ENCODE measurements around the gene TREH. TPM values are rescaled to one million over a fixed set of nuclear protein-coding genes. Genes with fewer than 3 reads are reported as not detected.

TREH gene
- total RNA-seq, 1 experiment from 2014 or later, result not detected

DNA sequence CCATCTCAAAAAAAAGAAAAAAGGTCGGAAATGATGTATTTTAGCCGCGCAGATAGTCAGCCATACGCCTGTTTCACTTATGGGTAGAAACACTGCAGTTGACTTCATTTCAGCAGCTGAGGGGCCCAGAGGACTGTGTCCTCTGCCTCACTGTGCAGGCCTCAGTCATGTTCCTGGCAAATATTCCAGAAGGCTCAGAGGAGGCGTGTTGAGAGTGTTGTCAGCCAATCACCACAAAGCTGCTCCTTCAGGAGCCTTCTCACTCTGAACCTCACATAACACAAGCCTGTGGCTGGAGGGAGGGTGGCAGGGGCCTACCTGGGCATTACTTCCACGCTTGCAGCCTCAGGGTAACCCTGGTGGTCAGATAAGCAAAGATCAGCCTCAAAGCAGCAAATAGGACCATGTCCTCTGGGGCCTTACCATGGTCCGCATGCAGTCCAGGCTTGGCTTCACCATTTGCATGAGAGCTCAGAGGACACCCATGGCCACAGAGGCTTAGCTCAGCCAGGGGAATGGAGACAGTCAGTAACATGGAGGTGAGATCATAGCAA, 17.3 kb upstream of the TREH start:
- Histone ChIP-seq H2BK15ac (ENCODE audit: low read depth, low read length) (no peak overlapping the region), H2BK5ac (ENCODE audit: insufficient read length, low read length) (no peak overlapping the region), H3T11ph (ENCODE audit: low read length) (no peak overlapping the region), H3K9ac (ENCODE audit: extremely low read depth, insufficient read length, low read length) (no peak overlapping the region), H4K91ac (ENCODE audit: insufficient read length, low read depth, low read length) (no peak overlapping the region), H2BK12ac (ENCODE audit: insufficient read length, low read depth, low read length) (no peak overlapping the region), H3K56ac (ENCODE audit: insufficient read length, low read depth, low read length) (no peak overlapping the region), H3K18ac (ENCODE audit: insufficient read length, low read depth, low read length) (no peak overlapping the region), H3K14ac (ENCODE audit: insufficient read depth, low read length) (no peak overlapping the region), H2AFZ (ENCODE audit: low read length) (no peak overlapping the region), H3K79me2 (ENCODE audit: insufficient read depth, low read length) (no peaks in the 10 kb centered on the region), H4K5ac (ENCODE audit: insufficient read length, low read depth, low read length) (no peak overlapping the region), H3K23me2 (ENCODE audit: insufficient read length, low read depth, low read length, poor library complexity, severe bottlenecking) (no peaks in the 10 kb centered on the region), H3K4ac (ENCODE audit: low read depth, low read length) (no peak overlapping the region), H2BK20ac (ENCODE audit: low read depth, low read length, poor library complexity, severe bottlenecking) (no peak overlapping the region), H3K9me3 (ENCODE audit: control insufficient read depth, low read depth, low read length) (peaks cover 7% of the 10 kb centered on the region), H3K4me1 (ENCODE audit: insufficient read depth, low read length) (peaks cover 6% of the 10 kb centered on the region; the same call in 1 of the 2 replicates), H4K20me1 (ENCODE audit: control insufficient read depth, insufficient read depth, insufficient read length) (no peaks in the 10 kb centered on the region), H4K8ac (replicated peaks; ENCODE audit: insufficient read length, low read depth, low read length) (no peak overlapping the region), H2BK120ac (ENCODE audit: low read depth, low read length, poor library complexity, severe bottlenecking) (no peak overlapping the region), H3K27ac (ENCODE audit: insufficient read length, low read depth, low read length) (no peak overlapping the region), H2AK5ac (ENCODE audit: insufficient read length, low read length) (no peak overlapping the region), H3K79me1 (ENCODE audit: insufficient read depth, low read depth, low read length, poor library complexity, severe bottlenecking) (no peaks in the 10 kb centered on the region), H3K23ac (ENCODE audit: insufficient read length, low read depth, low read length) (no peak overlapping the region), H3K4me2 (ENCODE audit: insufficient read depth, insufficient read length, low read length) (no peak overlapping the region), H3K27me3 (ENCODE audit: insufficient read depth, low read length) (no peaks in the 10 kb centered on the region)
- H3K4me1 Mint-ChIP-seq, result peaks cover 29 to 31% of the 10 kb centered on the region in 2 experiments
- TF ChIP-seq, protein P1, sequence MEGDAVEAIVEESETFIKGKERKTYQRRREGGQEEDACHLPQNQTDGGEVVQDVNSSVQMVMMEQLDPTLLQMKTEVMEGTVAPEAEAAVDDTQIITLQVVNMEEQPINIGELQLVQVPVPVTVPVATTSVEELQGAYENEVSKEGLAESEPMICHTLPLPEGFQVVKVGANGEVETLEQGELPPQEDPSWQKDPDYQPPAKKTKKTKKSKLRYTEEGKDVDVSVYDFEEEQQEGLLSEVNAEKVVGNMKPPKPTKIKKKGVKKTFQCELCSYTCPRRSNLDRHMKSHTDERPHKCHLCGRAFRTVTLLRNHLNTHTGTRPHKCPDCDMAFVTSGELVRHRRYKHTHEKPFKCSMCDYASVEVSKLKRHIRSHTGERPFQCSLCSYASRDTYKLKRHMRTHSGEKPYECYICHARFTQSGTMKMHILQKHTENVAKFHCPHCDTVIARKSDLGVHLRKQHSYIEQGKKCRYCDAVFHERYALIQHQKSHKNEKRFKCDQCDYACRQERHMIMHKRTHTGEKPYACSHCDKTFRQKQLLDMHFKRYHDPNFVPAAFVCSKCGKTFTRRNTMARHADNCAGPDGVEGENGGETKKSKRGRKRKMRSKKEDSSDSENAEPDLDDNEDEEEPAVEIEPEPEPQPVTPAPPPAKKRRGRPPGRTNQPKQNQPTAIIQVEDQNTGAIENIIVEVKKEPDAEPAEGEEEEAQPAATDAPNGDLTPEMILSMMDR (conservative IDR thresholded peaks at IDR 0.05), result peak; percentile 35; the same call in 2 of the 3 replicates
- H3K27ac Mint-ChIP-seq, result peak overlapping the region in 2 of 3 experiments; percentile 25 to 40; a peak in 2 of 7 replicates
- no peaks in the 10 kb centered on the region for H3K27me3 Mint-ChIP-seq (ENCODE audit: low read depth)
- DNase-seq, result no peak
- no peak overlapping the region for H3K4me3 Mint-ChIP-seq
- WGBS (ENCODE audit: extremely low coverage, insufficient read length, low lambda C conversion rate), result no CpG with 5 or more reads among the region's 7 CpGs
- peaks cover 13 to 20% of the 10 kb centered on the region in 2 experiments for H3K9me3 Mint-ChIP-seq
- peaks cover 4 to 15% (median 4%) of the 10 kb centered on the region in 3 experiments for H3K36me3 Mint-ChIP-seq (ENCODE audit: insufficient read depth in 1 of 3, low read depth in 3 of 3)

Measured in H9 (cell line).